Smooth muscle cell of the pulmonary artery (primary cell): Measurements from ENCODE around the gene CT45A9. TPM values are rescaled to one million over a fixed set of nuclear protein-coding genes. Genes with fewer than 3 reads are reported as not detected.

Experiments used
- total RNA-seq: library from RNA; depleted of rRNA; stranded (reverse); fragments of >200 nt; gene quantifications from 2 replicates; pipeline ENCODE4 v1.2.3, GENCODE V29; 2014

Gene CT45A9
- total RNA-seq, result not detected in 2 replicates

GRCh38 chrX:135871712-135872111, at the start of gene CT45A9:
CT45A9 (minus strand) TSS chrX:135871812; CDS start chrX:135868061, 3,751 bp downstream.

GRCh38 chrX:135893294-135893817, 21.7 kb upstream of the CT45A9 start, which contains the start of the genes CT45A10 and SAGE1:
CT45A10 (minus strand) TSS chrX:135893444; CDS start chrX:135885344, 8,100 bp downstream.
SAGE1 (plus strand) TSS chrX:135893716; CDS start chrX:135896243, 2,527 bp downstream.

GRCh38 chrX:135854438-135854837, 17.2 kb downstream of the CT45A9 start, which contains the start of gene CT45A8:
CT45A8 (minus strand) TSS chrX:135854538; CDS start chrX:135850783, 3,755 bp downstream.

GRCh38 chrX:135837180-135837579, 34.4 kb downstream of the CT45A9 start, which contains the start of gene CT45A7:
CT45A7 (minus strand) TSS chrX:135837280; CDS start chrX:135833533, 3,747 bp downstream.

GRCh38 chrX:135819912-135820311, 51.7 kb downstream of the CT45A9 start, which contains the start of gene CT45A2:
CT45A2 (minus strand) TSS chrX:135820012; CDS start chrX:135816265, 3,747 bp downstream.

Other genes with a start within 250 kb of the CT45A9 start
- gene CT45A1, start 158.2 kb downstream of the CT45A9 start, total RNA-seq, result not detected in 2 replicates
- not detected in 2 replicates for gene CT45A3, start 103.6 kb downstream of the CT45A9 start, total RNA-seq
- gene CT45A5, start 86.3 kb downstream of the CT45A9 start, total RNA-seq, result not detected in 2 replicates
- gene CT45A6, start 69.0 kb downstream of the CT45A9 start, total RNA-seq, result not detected in 2 replicates
- gene CT45A2, start 51.8 kb downstream of the CT45A9 start, total RNA-seq, result not detected in 2 replicates
- not detected in 2 replicates for gene CT45A7, start 34.5 kb downstream of the CT45A9 start, total RNA-seq
- not detected in 2 replicates for gene CT45A8, start 17.3 kb downstream of the CT45A9 start, total RNA-seq
- not detected in 2 replicates for gene CT45A10, start 21.6 kb upstream of the CT45A9 start, total RNA-seq
- not detected in 2 replicates for gene SAGE1, start 21.9 kb upstream of the CT45A9 start, total RNA-seq
- gene MMGT1, start 102.2 kb upstream of the CT45A9 start, total RNA-seq, result 14.6 and 19.9 TPM in 2 replicates
- 22.8 and 26.6 TPM in 2 replicates for gene SLC9A6, start 113.6 kb upstream of the CT45A9 start, total RNA-seq